Stimulated activated CD4-positive, alpha-beta T cell treated with anti-CD3 and anti-CD28 coated beads, Interleukin-15, amount 100 ng/mL, for 1 hour (primary cell): ENCODE results near the gene RPL37.
"Not testable (repeated sequence)": the region's sequence is repeated elsewhere in the genome, so short reads cannot be mapped to it uniquely, and the experiment has no call there.

Experiments used
- DNase-seq, 2 donors: peaks; one replicate each; pipeline ENCODE4 v3.0.0-alpha.2; 2020; ENCODE audit warnings: low read depth in 1 of 2, low spot score in 1 of 2

Gene RPL37

DNA sequence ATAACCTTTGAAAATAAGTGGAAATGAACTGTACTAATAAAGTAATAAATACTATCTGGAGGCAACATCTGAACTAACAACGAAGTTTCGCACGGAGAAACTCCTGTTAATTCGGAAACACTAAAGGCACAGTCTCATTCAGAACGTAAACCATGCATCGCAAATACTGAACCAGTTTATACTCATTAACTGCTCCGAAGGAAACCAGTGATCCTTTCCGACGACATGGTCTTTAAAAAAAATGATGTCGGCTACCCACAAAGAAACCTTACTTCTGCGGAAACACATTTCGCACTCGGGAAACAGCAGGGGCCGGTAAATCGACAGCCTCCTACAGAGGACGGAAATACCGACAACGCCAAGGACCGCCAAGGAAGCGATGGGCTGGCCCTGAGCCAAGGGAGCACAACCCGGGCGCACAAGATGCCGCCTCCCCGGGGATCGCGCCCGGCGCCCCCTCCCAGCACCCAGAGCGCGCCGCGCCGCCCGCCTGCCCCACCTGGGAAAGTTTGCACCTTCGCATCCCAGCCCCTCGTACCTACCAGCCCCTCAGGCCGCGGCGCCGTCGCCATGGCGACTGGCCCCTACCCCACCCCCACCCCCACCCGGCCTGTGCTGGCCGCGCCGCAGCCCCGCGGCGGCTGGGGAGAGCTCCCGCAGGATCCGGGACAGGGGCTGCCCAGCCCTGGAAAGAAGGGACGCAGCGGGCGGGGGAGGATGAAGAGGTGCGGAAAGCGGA is 37.6 kb downstream of the RPL37 start:
- DNase-seq: peak; percentile 56 to 58

DNA sequence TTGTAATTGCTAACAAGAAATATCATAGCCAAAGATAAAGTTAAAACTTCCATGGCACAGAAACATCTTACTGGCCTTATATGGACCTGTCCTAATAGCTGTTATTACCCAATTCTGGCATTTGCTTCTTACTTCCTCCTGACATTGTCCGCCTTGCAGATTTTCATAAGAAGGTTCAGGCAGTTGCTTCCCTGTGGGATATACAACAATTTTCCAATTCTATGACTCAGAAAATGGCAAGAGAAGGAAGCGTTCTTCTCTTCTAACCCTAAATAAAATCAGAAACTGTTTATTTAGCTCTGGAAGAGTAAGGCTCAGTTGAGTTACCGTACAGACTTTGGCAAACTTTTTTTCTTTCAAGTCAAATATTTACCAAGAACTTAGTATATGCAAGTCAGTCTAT is 38.5 kb downstream of the RPL37 start:
- no peak for DNase-seq

DNA sequence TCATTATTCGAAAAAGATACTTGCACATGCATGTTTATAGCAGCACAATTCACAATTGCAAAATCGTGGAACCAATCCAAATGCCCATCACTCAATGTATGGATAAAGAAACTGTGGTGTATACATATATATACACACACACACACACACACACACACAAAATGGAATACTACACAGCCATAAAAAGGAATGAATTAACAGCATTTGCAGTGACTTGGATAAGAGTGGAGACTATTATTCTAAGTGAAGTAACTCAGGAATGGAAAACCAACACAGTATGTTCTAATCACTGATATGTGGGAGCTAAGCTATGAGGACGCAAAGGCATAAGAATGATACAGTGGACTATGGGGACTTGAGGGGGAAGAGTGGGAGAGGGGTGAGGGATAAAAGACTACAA is 40.1 kb downstream of the RPL37 start:
- not testable (repeated sequence) for DNase-seq

DNA sequence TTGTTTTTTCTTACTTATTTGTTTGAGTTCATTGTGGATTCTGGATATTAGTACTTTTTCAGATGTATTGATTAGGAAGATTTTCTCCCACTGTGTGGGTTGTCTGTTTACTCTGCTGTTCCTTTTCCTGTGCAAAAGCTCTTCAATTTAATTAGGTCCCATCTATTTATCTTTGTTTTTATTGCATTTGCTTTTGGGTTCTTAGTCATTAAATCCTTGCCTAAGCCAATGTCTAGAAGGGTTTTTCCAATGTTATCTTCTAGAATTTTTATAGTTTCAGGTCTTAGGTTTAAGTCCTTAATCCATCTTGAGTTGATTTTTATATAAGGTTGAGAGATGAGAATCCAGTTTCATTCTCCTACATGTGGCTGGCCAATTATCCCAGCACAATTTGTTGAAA is 40.7 kb downstream of the RPL37 start:
- not testable (repeated sequence) for DNase-seq

DNA sequence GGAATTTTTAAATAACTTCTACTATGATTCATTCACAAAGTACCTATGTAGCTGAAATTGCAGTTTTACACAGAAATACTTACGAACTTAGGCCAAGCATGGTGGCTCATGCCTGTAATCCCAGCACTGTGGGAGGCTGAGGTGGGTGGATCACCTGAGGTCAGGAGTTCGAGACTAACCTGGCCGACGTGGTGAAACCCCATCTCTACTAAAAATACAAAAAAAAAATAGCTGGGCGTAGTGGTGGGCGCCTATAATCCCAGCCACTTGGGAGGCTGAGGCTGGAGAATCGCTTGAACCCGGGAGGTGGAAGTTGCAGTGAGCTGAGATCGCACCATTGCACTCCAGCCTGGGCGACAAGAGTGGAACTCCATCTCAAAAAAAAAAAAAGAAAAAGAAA is 42.3 kb downstream of the RPL37 start:
- DNase-seq: not testable (repeated sequence)

DNA sequence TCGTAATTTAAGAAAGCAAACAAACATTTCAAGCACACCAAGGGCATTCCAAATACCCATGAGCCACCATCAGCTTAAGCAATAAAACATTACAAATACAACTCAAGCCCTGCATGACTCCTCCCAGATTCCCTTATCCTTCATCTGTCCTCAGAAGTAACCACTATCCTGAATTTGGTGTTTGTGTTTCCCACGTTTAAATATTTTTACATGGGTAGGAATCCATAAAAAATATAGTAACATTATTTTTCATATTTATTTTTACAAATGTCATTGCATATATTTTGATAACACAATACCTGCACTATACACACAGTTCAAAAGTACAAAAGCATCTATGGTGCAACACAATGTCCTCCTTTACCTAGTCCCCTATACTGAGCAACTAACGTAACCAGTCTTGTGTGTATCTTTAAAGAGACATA is 43.3 kb downstream of the RPL37 start:
- DNase-seq: no peak

DNA sequence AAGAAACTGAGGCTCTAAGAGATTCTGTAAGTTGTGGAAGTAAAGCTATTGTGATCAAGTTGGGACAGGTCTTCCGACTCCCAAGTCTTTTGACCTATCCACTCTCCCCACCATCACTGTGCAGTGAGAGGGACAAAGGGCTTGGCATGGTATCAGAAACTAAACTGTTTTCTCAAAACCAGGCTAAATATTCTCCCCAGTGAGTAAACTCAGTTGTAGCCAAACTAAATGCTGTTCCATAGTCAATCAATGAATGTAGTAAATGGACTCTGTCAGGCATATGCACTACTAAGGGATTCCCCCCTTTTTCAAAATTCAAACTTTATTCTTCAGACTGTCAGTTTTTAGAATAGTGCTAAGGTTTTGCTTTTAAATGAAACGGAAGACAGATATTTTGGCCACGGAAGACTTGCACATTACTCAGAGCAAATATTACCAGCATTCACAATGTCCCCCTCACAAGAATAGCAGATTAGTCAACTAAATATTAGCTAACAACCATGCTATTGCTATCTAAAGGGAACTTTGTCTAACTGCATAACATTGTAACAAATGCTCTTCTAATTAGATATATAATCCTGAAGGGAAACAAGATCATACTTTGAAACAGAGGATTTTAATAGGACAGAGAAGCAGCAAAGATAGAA is 44.0 kb downstream of the RPL37 start:
- no peak for DNase-seq

DNA sequence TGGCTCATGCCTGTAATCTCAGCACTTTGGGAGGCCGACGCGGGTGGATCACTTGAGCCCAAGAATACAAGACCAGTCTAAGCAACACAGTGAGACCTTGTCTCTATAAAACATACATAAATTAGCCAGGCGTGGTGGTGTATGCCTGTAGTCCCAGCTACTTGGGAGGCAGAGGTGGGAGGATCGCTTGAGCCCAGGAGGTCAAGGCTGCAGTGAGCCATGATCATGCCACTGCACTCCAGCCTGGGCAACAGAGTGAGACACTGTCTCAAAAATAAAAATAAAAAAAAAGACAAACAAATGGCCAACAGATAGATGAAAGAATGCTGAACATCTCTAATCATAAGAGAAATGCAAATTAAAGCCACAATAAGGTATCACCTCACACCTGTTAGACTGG is 46.1 kb downstream of the RPL37 start:
- DNase-seq: not testable (repeated sequence)

DNA sequence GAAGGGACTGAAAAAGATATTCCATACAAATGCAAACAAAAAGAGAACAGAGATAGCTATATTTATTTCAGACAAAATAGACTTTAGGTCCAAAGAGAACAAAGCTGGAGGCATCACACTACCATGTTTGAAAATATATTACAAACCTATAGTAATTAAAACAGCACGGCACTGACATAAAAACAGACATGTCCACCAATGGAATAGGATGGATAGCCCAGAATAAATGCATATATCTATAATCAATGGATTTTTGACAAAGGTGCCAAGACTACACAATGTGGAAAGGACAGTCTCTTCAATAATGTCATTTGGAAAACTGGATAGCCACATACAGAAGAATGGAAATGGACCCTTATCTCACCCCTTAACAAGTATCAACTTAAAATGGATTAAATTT is 47.0 kb downstream of the RPL37 start:
- no peak for DNase-seq

DNA sequence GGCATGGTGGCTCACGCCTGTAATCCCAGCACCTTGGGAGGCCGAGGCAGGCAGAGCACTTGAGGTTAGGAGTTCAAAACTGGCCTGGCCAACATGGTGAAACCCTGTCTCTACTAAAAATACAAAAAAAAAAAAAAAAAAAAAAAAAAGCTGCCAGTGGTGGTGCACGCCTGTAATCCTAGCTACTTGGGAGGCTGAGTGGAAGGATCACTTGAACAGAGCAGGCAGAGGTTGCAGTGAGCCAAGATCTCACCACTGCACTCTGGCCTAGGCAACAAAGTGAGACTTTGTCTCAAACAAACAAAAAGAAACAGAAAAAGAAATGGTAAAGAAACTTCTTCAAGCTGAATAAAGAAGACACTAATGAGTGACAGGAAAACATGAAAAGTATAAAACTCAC is 48.4 kb downstream of the RPL37 start:
- not testable (repeated sequence) for DNase-seq

DNA sequence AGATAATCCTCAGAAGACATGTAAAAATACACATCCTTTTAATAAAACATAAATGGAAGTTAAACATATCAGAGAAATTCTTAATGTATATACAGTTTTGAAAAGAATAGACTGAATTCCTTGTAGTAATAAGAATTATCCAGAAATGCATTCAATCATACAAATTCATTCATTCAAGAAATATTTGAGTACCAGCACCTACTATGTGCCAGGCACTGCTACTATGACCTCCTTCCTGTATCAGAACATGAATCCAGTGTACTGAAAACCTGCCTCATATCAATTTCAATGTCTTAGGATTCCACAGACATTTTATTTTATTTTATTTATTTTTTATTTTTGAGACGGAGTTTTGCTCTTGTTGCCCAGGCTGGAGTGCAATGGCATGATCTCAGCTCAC is 50.1 kb downstream of the RPL37 start:
- no peak for DNase-seq

DNA sequence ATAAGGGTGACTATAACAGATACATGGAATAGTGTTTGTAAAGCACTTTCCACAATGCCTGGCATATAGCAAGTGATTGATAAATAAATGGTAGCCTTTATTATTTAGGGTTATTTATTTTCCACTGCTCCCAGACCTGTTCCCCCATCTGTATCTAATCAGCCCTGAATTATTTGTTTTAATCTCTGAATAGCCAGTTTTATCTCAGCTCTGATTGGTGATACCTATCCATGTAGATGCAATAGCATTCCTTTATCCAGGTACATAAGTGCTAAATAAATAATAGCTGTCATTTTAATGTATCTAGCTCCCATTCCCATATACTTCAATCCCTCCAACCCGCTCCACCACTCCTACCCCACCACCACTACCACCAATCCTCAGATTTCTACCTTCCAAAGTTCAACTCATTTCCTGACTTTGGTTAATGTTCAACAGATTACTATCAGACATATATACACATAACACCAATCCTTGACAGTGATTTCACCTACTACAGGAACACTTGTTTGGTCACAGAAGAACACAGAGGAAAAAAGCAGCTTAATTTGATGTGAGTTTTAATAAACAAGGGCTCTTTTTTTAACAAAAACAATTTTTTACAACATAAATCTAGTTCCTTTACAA is 50.9 kb downstream of the RPL37 start:
- DNase-seq: no peak

DNA sequence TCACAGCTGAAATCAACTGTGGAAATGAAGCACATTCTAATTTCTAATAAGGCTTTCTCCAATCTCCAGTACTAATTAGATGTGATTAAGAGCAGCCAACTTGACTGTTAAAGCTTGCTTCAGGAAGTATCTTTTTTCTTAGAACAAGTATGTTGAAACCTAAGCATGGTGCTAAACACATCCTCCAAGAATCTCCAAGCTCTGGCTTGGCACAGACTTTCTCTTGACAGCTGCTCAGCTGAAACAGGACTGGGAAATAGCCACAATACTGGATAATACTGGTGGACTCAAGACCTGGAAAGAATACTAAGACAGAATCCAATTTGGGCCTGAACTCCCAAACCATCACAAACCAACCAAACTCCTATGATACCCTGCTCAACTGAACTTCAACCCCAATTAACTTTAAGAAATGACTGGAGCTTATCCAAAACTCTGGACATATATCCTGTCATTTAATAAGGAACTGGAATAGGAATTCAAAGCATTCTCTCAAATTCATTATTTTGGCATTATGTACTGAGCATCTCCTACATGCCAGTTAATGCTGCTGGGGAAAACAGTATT is 53.1 kb downstream of the RPL37 start:
- DNase-seq: no peak

DNA sequence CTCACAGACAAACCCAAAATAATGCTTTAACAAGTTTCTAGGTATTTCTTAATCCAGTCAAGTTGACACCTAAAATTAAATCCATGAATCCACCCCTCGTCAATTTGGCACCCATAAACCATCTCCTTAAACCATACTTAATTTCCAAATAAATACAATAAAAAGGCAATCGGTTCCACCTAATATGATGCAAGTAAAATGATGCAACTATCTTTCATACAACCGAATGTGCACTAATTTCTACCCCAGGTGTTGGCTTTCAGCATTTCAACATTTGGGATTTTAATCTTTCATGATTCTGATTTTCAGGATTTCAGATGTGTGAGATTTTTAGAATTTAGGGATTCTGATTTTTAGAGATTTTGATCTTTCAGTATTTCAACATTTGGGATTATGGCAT is 54.2 kb downstream of the RPL37 start:
- DNase-seq: no peak

DNA sequence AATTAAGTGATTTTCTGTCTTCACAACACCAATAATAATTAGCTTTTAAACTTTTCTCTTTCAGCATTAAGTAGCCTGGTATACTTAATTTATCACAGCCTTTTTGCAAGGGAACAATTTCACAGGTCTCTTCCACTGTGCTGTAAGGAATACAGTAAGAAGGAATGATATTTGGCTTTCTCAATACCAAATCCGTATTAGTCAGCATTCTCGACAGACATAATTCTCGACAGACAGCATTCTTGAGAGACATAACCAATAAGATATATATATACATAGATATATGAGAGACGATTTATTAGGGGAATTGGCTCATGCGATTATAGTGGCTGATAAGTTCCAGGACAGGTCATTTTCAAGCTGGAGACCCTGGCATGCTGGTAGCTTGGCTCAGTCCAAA is 54.8 kb downstream of the RPL37 start:
- DNase-seq: no peak

DNA sequence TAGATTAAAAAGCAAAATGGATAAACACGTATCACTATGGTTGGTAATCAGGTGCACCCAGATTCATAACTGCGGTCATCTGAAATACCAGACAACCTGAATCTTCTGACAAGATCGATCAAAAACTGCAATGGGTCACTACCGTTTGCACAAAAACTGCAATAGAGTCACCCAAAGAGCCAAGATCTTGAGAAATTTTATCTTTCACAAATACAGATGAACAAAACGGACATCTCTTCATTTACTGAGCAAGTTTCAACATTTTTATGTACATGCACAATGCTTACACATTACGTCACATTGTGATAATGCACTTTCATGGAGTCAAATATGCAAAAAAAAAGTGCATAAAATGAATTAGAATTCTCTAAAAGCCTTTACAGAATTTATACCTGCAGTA is 55.5 kb downstream of the RPL37 start:
- no peak for DNase-seq

DNA sequence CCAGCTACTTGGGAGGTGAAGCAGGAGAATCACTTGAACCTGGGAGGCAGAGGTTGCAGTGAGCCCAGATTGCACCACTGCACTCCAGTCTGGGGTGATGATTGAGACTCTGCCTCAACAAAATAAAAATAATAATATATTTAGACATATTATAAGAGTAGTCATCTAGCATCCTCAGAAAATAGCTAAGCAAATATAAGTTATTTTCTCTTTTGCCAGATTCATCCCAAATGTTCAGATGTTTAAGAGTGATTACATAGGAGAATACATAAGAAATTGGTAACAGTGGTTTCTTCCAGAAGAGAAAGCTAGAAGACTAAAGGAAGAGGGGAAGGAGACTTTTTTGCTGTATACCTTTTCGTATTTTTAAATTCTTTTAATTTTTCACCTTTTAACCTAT is 56.9 kb downstream of the RPL37 start:
- no peak for DNase-seq

DNA sequence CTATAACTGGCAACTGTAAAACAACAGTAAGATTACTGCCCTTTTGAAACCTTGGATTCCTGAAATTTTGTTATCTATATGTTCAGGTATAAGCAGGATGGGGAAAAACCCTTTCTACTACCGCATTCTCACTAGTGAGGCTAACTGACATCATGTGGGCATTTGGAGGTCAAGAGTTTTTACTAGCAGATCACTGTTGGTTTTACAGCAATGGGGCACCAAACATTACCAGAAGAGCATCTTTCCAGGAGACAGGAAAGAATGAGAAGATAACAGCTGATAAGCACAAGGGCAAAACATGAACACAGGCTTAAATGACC is 58.4 kb downstream of the RPL37 start:
- DNase-seq: no peak

DNA sequence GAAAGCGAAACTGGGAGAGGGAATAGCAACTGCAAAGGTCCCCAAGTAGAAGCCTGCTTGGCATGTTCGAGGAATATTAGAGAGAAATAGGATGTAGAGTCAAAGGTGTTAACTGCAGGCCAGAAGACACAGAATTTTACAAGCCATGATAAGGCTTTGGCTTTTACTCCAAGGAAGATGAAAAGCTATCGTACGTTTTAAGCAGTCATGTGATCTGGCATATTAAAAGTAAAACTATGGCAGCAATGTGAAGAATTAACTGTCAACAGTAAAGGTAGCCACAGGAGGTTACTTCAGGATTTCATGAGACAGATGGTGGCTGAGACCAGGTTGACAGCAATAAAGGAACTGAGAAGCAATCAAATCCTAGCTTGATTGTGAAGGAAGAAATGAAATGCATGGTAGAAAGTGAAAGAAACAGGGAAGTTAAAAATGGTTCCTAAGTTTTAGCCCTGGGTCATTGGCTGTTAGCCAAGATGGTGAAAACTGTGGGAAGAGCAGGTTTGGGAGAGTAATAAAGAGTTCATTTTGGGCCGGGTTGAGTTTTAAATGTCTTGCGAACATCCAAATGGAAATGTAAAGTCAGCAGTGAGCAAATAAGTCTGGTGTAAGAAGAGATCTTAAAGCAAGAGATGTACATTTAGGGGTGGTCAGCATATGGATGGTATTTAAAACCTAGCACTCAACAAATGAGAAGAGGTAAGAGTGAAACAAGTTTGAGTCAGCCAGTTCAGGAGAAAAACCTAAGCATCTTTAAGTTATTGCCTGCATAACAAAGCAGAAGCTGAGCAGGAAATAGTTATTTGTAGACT is 59.0 kb downstream of the RPL37 start:
- DNase-seq: no peak
